ENCODE data around the gene KANSL1. TPM values are rescaled to one million over a fixed set of nuclear protein-coding genes. Genes with fewer than 3 reads are reported as not detected.
"Not testable (repeated sequence)": the region's sequence is repeated elsewhere in the genome, so short reads cannot be mapped to it uniquely, and the experiment has no call there.

Gene KANSL1
- total RNA-seq, 2 donors from 2014 or later = 68.2 to 190 TPM

GRCh38 chr17:46024590-46024989 is 168.6 kb downstream of the KANSL1 start:
- H3K4me3 ChIP-seq = no peak overlapping the region
- DNase-seq (peak; percentile 60 to 87 (median 76)), ATAC-seq (peak; percentile 51)
- 24 to 45% methylated on average over 14 of the region's 14 CpGs for WGBS, 2 donors
- intact Hi-C loops (cut with DNase I) = no loop called here
- H3K27ac ChIP-seq = peak overlapping the region; percentile 65 to 84 (median 77)
- H3K4me1 ChIP-seq = peaks cover 63% of the 10 kb centered on the region
- no peak for TF ChIP-seq CTCF (IDR thresholded peaks at IDR 0.05)
- no peak for TF ChIP-seq POLR2A (IDR thresholded peaks at IDR 0.05)
- H3K36me3 ChIP-seq (replicated peaks in 1 of 2; ENCODE audit: insufficient read depth in 1 of 2, low read depth in 2 of 2) = no peaks in the 10 kb centered on the region
- H3K27me3 ChIP-seq = no peaks in the 10 kb centered on the region
- no peaks in the 10 kb centered on the region for H3K9me3 ChIP-seq

GRCh38 chr17:46023783-46024388 is 169.3 kb downstream of the KANSL1 start:
- no peak for ATAC-seq
- Histone ChIP-seq H3K4me1 (peaks cover 56% of the 10 kb centered on the region), H3K9me3 (no peaks in the 10 kb centered on the region), H3K36me3 (replicated peaks in 1 of 2; ENCODE audit: insufficient read depth in 1 of 2, low read depth in 2 of 2) (no peaks in the 10 kb centered on the region), H3K27me3 (no peaks in the 10 kb centered on the region), H3K27ac (peak overlapping the region in 3 of 4 donors; percentile 72 to 84 (median 82)), H3K4me3 (no peak overlapping the region)
- TF ChIP-seq CTCF (IDR thresholded peaks at IDR 0.05) (no peak), POLR2A (IDR thresholded peaks at IDR 0.05) (no peak)
- WGBS, 2 donors = 70 to 77% methylated on average over 22 to 24 of the region's 24 CpGs
- peak in 2 of 4 donors; percentile 37 to 55 for DNase-seq
- intact Hi-C loops (cut with DNase I) = no loop called here

- ATAC-seq; DNase-seq; H3K9me3 ChIP-seq; H3K4me3 ChIP-seq; H3K27me3 ChIP-seq; intact Hi-C loops (cut with DNase I); H3K36me3 ChIP-seq (replicated peaks in 1 of 2; ENCODE audit: insufficient read depth in 1 of 2, low read depth in 2 of 2): not testable (repeated sequence)
- H3K27ac ChIP-seq = peak overlapping the region in 2 of 4 donors; percentile 82 to 84
- WGBS, 2 donors = 81 to 82% methylated on average over 7 of the region's 7 CpGs
- H3K4me1 ChIP-seq = peaks cover 55% of the 10 kb centered on the region
Observed at GRCh38 chr17:46023366-46023765, 169.9 kb downstream of the KANSL1 start.

- no peak for DNase-seq
- Histone ChIP-seq H3K27ac (peak overlapping the region in 1 of 4 donors; percentile 19), H3K9me3 (no peaks in the 10 kb centered on the region), H3K36me3 (replicated peaks in 1 of 2; ENCODE audit: insufficient read depth in 1 of 2, low read depth in 2 of 2) (no peaks in the 10 kb centered on the region), H3K27me3 (no peaks in the 10 kb centered on the region), H3K4me3 (no peak overlapping the region), H3K4me1 (peaks cover 40% of the 10 kb centered on the region)
- ATAC-seq = no peak
- no peak for TF ChIP-seq POLR2A (IDR thresholded peaks at IDR 0.05)
- TF ChIP-seq CTCF (IDR thresholded peaks at IDR 0.05) = no peak
- 96% methylated on average over 3 to 12 of the region's 12 CpGs for WGBS, 2 donors
- intact Hi-C loops (cut with DNase I) = no loop called here
Observed at GRCh38 chr17:46020998-46021397, 172.2 kb downstream of the KANSL1 start.

GRCh38 chr17:46020023-46020761 is 173.0 kb downstream of the KANSL1 start:
- 88 to 93% methylated on average over 14 of the region's 14 CpGs for WGBS, 2 donors
- ATAC-seq (no peak), DNase-seq (no peak)
- TF ChIP-seq POLR2A (IDR thresholded peaks at IDR 0.05) (no peak), CTCF (IDR thresholded peaks at IDR 0.05) (no peak)
- Histone ChIP-seq H3K9me3 (no peaks in the 10 kb centered on the region), H3K27ac (peak overlapping the region in 2 of 4 donors; percentile 24), H3K36me3 (replicated peaks in 1 of 2; ENCODE audit: insufficient read depth in 1 of 2, low read depth in 2 of 2) (no peaks in the 10 kb centered on the region), H3K4me1 (peaks cover 32% of the 10 kb centered on the region), H3K27me3 (no peaks in the 10 kb centered on the region), H3K4me3 (no peak overlapping the region)
- intact Hi-C loops (cut with DNase I) = no loop called here

GRCh38 chr17:46019408-46019925 is 173.8 kb downstream of the KANSL1 start:
- ATAC-seq; intact Hi-C loops (cut with DNase I); DNase-seq; H3K4me3 ChIP-seq; H3K27ac ChIP-seq; H3K27me3 ChIP-seq; H3K36me3 ChIP-seq (replicated peaks in 1 of 2; ENCODE audit: insufficient read depth in 1 of 2, low read depth in 2 of 2); H3K9me3 ChIP-seq: not testable (repeated sequence)
- peaks cover 25% of the 10 kb centered on the region for H3K4me1 ChIP-seq
- 89 to 98% methylated on average over 7 to 8 of the region's 8 CpGs for WGBS, 2 donors
